Heart right ventricle (tissue), 16 donors: ENCODE results near the gene CXCL6. TPM values are rescaled to one million over a fixed set of nuclear protein-coding genes. Genes with fewer than 3 reads are reported as not detected.
A peak's percentile ranks its signal among the peaks of the same experiment; 100 is the strongest.

Experiments used
- ATAC-seq, 8 donors: fragments of 200-7000 bp; cut with Tn5 transposase; one replicate each; pipeline ENCODE4 v1.9.1; 2020; ENCODE audit warnings: mild to moderate bottlenecking in 8 of 8, moderate library complexity in 8 of 8, moderate number of reproducible peaks in 1 of 8
- DNase-seq, 2 donors: peaks; one replicate each; pipeline ENCODE4 v3.0.0-alpha.2; 2020
- H3K27ac ChIP-seq, 10 donors: fragments of 200-600 bp; sonication (generic) in 2 of 10; one replicate each; pipeline versions ENCODE4 v1.5.0 to v1.8.0; 2020 to 2022; ENCODE audit warnings: mild to moderate bottlenecking in 3 of 10
- H3K27me3 ChIP-seq, 7 donors: fragments of 200-600 bp; one replicate each; pipeline ENCODE4 v1.8.0; 2021 to 2022; ENCODE audit warnings: mild to moderate bottlenecking in 2 of 7
- H3K36me3 ChIP-seq, 9 donors: fragments of 200-600 bp; sonication (generic) in 1 of 9; one replicate each; pipeline versions ENCODE4 v1.5.0 to v1.8.0; 2020 to 2022; ENCODE audit warnings: mild to moderate bottlenecking in 2 of 9
- H3K4me1 ChIP-seq, 9 donors: fragments of 200-600 bp; sonication (generic) in 1 of 9; one replicate each; pipeline versions ENCODE4 v1.5.0 to v1.8.0; 2020 to 2022; ENCODE audit warnings: mild to moderate bottlenecking in 4 of 9
- H3K4me3 ChIP-seq, 10 donors: fragments of 200-600 bp; sonication (generic) in 2 of 10; one replicate each; pipeline versions ENCODE4 v1.5.0 to v1.8.0; 2020 to 2022; ENCODE audit warnings: mild to moderate bottlenecking in 7 of 10, moderate library complexity in 2 of 10
- H3K9me3 ChIP-seq, 11 donors: fragments of 200-600 bp in 10 of 11; sonication (generic) in 2 of 11; one replicate each; pipeline versions ENCODE4 v1.5.0 to v1.8.0; 2013 to 2022; ENCODE audit warnings: mild to moderate bottlenecking in 2 of 11, control low read depth in 1 of 11, moderate library complexity in 1 of 11
- CTCF ChIP-seq, 9 donors: fragments of 200-600 bp; sonication (generic) in 2 of 9; IDR thresholded peaks; one replicate each; pipeline versions ENCODE4 v1.5.0 to v1.8.0; 2021 to 2022; ENCODE audit warnings: antibody characterized with exemption in 9 of 9, mild to moderate bottlenecking in 5 of 9, moderate library complexity in 1 of 9
- WGBS, 2 donors: extraction: QIAGEN DNeasy Blood & Tissue Kit; methylation state at CpG; one replicate each; pipeline ENCODE4 v1.1.7; 2013; ENCODE audit warnings: inconsistent platforms in 1 of 2; 5-methylcytosine and 5-hydroxymethylcytosine counted together
- intact Hi-C, 10 donors: fragments of 100-400 bp; cut with DNase I; formaldehyde crosslinking; loops; one replicate each; pipeline versions ENCODE4 v1.11.1 to v1.14.2; 2022
- polyA plus RNA-seq, 2 donors: library from polyadenylated mRNA; stranded (reverse); fragments of 200-250 nt; gene quantifications; one replicate each; pipeline ENCODE4 v1.2.3, GENCODE V29; 2013
- total RNA-seq, 10 donors: library from RNA; stranded (reverse); fragmentation: NEBNext Ultra II Directional in 3 of 10; extraction: Animal tissue kit (Norgen Biotek cat#: 25700) in 3 of 10; gene quantifications; one replicate each; pipeline versions ENCODE4 v1.2.1 to v1.2.4, GENCODE V29; 2021 to 2023
- donor health status: Arrhythmogenic right ventricular cardiomyopathy.
- donor health status: ischemic (EF 13 %, LVEDD 7.1; RV severe dilation, severe dysfunction).
- donor health status: healthy with polysubstance abuse.
- donor health status: DM: no; HTN: yes; CAD: no.
- donor health status: DM: no; HTN: no; CAD: no.
- donor health status: ischemic (EF 25% LVEDD 6.9; RV normal size, moderate dysfunction).
- donor health status: ischemic (EF 25% LVEDD 5.7; RV mildly dilated, moderate dysfunction).
- donor health status: healthy.
- donor health status: DM: yes; HTN: yes; CAD: no.
- donor health status: Ischemic cardiomyopathy.
- donor health status: ischemic (EF 35%, LVEDD 5.7; RV mildly dilated, moderate dysfunction).
- donor health status: nonischemic (EF 11% LVEDD 7.7; RV severe dilation, severe dysfunction).
- donor health status: DM: yes; HTN: yes; CAD: no.
- donor health status: PGD.
- donor health status: ischemic (EF 29% LVEDD 5.4; RV normal size, mild dysfunction).
- donor health status: nonischemic (EF 23%, LVEDD 6.1; RV moderate dilation, normal function).

The CXCL6 gene
- total and polyA plus RNA-seq, 12 donors: 0.16 to 3.7 (median 0.28) TPM; not detected in 9

GRCh38 chr4:73853718-73854473, 17.4 kb downstream of the CXCL6 start:
- H3K4me3 ChIP-seq: no peak overlapping the region
- WGBS, 2 donors: 29 to 37% methylated on average over 8 of the region's 8 CpGs
- DNase-seq: no peak

GRCh38 chr4:73855406-73855805, 18.9 kb downstream of the CXCL6 start:
- H3K4me1 ChIP-seq: peaks cover 0 to 19% (median 0%) of the 10 kb centered on the region in 9 donors
- no peak for TF ChIP-seq CTCF (IDR thresholded peaks at IDR 0.05)
- DNase-seq: no peak
- peaks cover 0 to 36% (median 16%) of the 10 kb centered on the region in 7 donors for H3K27me3 ChIP-seq
- no peak overlapping the region for H3K27ac ChIP-seq
- H3K4me3 ChIP-seq: no peak overlapping the region
- intact Hi-C loops: no loop called here
- 62 to 64% methylated on average over 4 of the region's 4 CpGs for WGBS, 2 donors
- H3K36me3 ChIP-seq: no peaks in the 10 kb centered on the region
- peaks cover 0 to 5% (median 0%) of the 10 kb centered on the region in 11 donors for H3K9me3 ChIP-seq
- ATAC-seq: no peak

More at GRCh38 chr4:73853718-73854473, 17.4 kb downstream of the CXCL6 start:
- peaks cover 0 to 13% (median 0%) of the 10 kb centered on the region in 9 donors for H3K4me1 ChIP-seq
- no peaks in the 10 kb centered on the region for H3K36me3 ChIP-seq
- TF ChIP-seq CTCF (IDR thresholded peaks at IDR 0.05): no peak
- H3K27ac ChIP-seq: no peak overlapping the region
- peaks cover 0 to 5% (median 0%) of the 10 kb centered on the region in 11 donors for H3K9me3 ChIP-seq
- intact Hi-C loops: no loop called here
- peaks cover 0 to 36% (median 16%) of the 10 kb centered on the region in 7 donors for H3K27me3 ChIP-seq
- no peak for ATAC-seq

- DNase-seq (no peak), ATAC-seq (peak in 2 of 8 donors; percentile 33 to 52)
- intact Hi-C loops: no loop called here
- Histone ChIP-seq H3K27ac (no peak overlapping the region), H3K4me3 (no peak overlapping the region), H3K36me3 (no peaks in the 10 kb centered on the region), H3K27me3 (peaks cover 0 to 36% (median 16%) of the 10 kb centered on the region in 7 donors), H3K4me1 (peaks cover 0 to 19% (median 0%) of the 10 kb centered on the region in 9 donors), H3K9me3 (peaks cover 0 to 5% (median 0%) of the 10 kb centered on the region in 11 donors)
- no peak for TF ChIP-seq CTCF (IDR thresholded peaks at IDR 0.05)
These were observed 20.0 kb downstream of the CXCL6 start for GRCh38 chr4:73856518-73856917.

- ATAC-seq (peak in 4 of 8 donors; percentile 47 to 79 (median 62)), DNase-seq (no peak)
- Histone ChIP-seq H3K36me3 (no peaks in the 10 kb centered on the region), H3K4me1 (peaks cover 0 to 7% (median 0%) of the 10 kb centered on the region in 9 donors), H3K27ac (peak overlapping the region in 2 of 10 donors; percentile 8 to 60), H3K27me3 (peaks cover 0 to 12% (median 0%) of the 10 kb centered on the region in 7 donors), H3K9me3 (peaks cover 0 to 5% (median 0%) of the 10 kb centered on the region in 11 donors), H3K4me3 (no peak overlapping the region)
- TF ChIP-seq CTCF (IDR thresholded peaks at IDR 0.05): no peak
- intact Hi-C loops: loop anchor here in 4 of 10 donors (10.0 kb wide), 2 partner anchors 95 to 125 kb away; no protein-coding TSS in a partner anchor
These were observed 23.2 kb downstream of the CXCL6 start for GRCh38 chr4:73859614-73860088.
